ENCODE data around the gene TRPC5OS.

- no peak for TF ChIP-seq SMAD1 (CRISPR knock-in tag; IDR thresholded peaks at IDR 0.05; ENCODE audit: borderline replicate concordance, low read depth)
- no peak for TF ChIP-seq TAF1 (CRISPR knock-in tag; IDR thresholded peaks at IDR 0.05)
- no peak for TF ChIP-seq BCL6 (CRISPR knock-in tag; IDR thresholded peaks at IDR 0.05)
- TF ChIP-seq CTCF (CRISPR knock-in tag; IDR thresholded peaks at IDR 0.05) = no peak
- TF ChIP-seq MAX (IDR thresholded peaks at IDR 0.05) = no peak
- TF ChIP-seq KDM5B (CRISPR knock-in tag; IDR thresholded peaks at IDR 0.05; ENCODE audit: borderline replicate concordance) = no peak
- TF ChIP-seq ZNF678 (CRISPR knock-in tag; IDR thresholded peaks at IDR 0.05) = no peak
- no peak for TF ChIP-seq HOXA7 (CRISPR knock-in tag; IDR thresholded peaks at IDR 0.05)
- no peak for TF ChIP-seq PRDM10 (CRISPR knock-in tag; IDR thresholded peaks at IDR 0.05; ENCODE audit: low read depth)
- TF ChIP-seq HDAC1 (CRISPR knock-in tag; IDR thresholded peaks at IDR 0.05) = no peak
- TF ChIP-seq ZFP41 (CRISPR knock-in tag; IDR thresholded peaks at IDR 0.05; ENCODE audit: borderline replicate concordance) = no peak
- no peak for TF ChIP-seq ELF1 (CRISPR knock-in tag; IDR thresholded peaks at IDR 0.05)
- no peak for TF ChIP-seq ZNF121 (CRISPR knock-in tag; IDR thresholded peaks at IDR 0.05)
- TF ChIP-seq MBD4 (IDR thresholded peaks at IDR 0.05; ENCODE audit: borderline replicate concordance, low read length) = no peak
Measured at GRCh38 chrX:111837197-111837596, 38.8 kb upstream of the TRPC5OS start.
